Nephron (organoid): Measurements from ENCODE around the gene INTS7.
A peak's percentile ranks its signal among the peaks of the same experiment; 100 is the strongest.
"Not testable (repeated sequence)": the region's sequence is repeated elsewhere in the genome, so short reads cannot be mapped to it uniquely, and the experiment has no call there.

Source experiments
- H3K27ac Mint-ChIP-seq, 3 experiments: 2 replicates each; pipeline ENCODE4 v1.8.0; 2020; ENCODE audit warnings: mixed read lengths in 3 of 3, mild to moderate bottlenecking in 2 of 3, moderate library complexity in 1 of 3
- H3K27me3 Mint-ChIP-seq: 2 replicates; pipeline ENCODE4 v1.8.0; 2021; ENCODE audit warnings: low read depth, mild to moderate bottlenecking, moderate library complexity, mixed read lengths
- H3K36me3 Mint-ChIP-seq: 2 replicates; pipeline ENCODE4 v1.8.0; 2020; ENCODE audit warnings: low read depth, mixed read lengths
- H3K4me1 Mint-ChIP-seq: 2 replicates; pipeline ENCODE4 v1.8.0; 2020; ENCODE audit warnings: mixed read lengths
- H3K4me3 Mint-ChIP-seq, 3 experiments: 2 replicates each; pipeline ENCODE4 v1.8.0; 2020; ENCODE audit warnings: mild to moderate bottlenecking in 3 of 3, mixed read lengths in 3 of 3, moderate library complexity in 2 of 3
- H3K9me3 Mint-ChIP-seq: 2 replicates; pipeline ENCODE4 v1.8.0; 2020; ENCODE audit warnings: mixed read lengths
- CTCF ChIP-seq, 3 experiments: fragments of 200-600 bp; sonication (generic); IDR thresholded peaks; one replicate each; pipeline ENCODE4 v1.5.0; 2021; ENCODE audit warnings: antibody characterized with exemption in 3 of 3; ENCODE audit not compliant: unreplicated experiment in 3 of 3

Gene INTS7

GRCh38 chr1:211947396-211948295, 87.7 kb downstream of the INTS7 start:
- Mint-ChIP-seq H3K4me1 (peaks cover 4% of the 10 kb centered on the region), H3K9me3 (no peaks in the 10 kb centered on the region), H3K4me3 (no peak overlapping the region), H3K27ac (no peak overlapping the region), H3K27me3 (no peaks in the 10 kb centered on the region), H3K36me3 (peaks cover 28% of the 10 kb centered on the region)
- no peak for TF ChIP-seq CTCF (IDR thresholded peaks at IDR 0.05; ENCODE audit: unreplicated experiment in 3 of 3)

GRCh38 chr1:211944733-211945500, 90.4 kb downstream of the INTS7 start:
- Mint-ChIP-seq H3K36me3 (peaks cover 43% of the 10 kb centered on the region), H3K4me1 (peaks cover 4% of the 10 kb centered on the region), H3K27me3 (no peaks in the 10 kb centered on the region), H3K27ac (no peak overlapping the region), H3K4me3 (no peak overlapping the region), H3K9me3 (no peaks in the 10 kb centered on the region)
- TF ChIP-seq CTCF (IDR thresholded peaks at IDR 0.05; ENCODE audit: unreplicated experiment in 3 of 3): peak; percentile 24 to 48 (median 42)

- no peak for TF ChIP-seq CTCF (IDR thresholded peaks at IDR 0.05; ENCODE audit: unreplicated experiment in 3 of 3)
- H3K9me3 Mint-ChIP-seq: no peaks in the 10 kb centered on the region
- peaks cover 43% of the 10 kb centered on the region for H3K36me3 Mint-ChIP-seq
- H3K4me3 Mint-ChIP-seq: no peak overlapping the region
- no peak overlapping the region for H3K27ac Mint-ChIP-seq
- no peaks in the 10 kb centered on the region for H3K4me1 Mint-ChIP-seq
- H3K27me3 Mint-ChIP-seq: no peaks in the 10 kb centered on the region
These were observed 92.8 kb downstream of the INTS7 start for GRCh38 chr1:211942583-211942982.

- Mint-ChIP-seq H3K27me3 (no peaks in the 10 kb centered on the region), H3K4me1 (peaks cover 6% of the 10 kb centered on the region), H3K4me3 (no peak overlapping the region), H3K36me3 (peaks cover 38% of the 10 kb centered on the region), H3K9me3 (no peaks in the 10 kb centered on the region), H3K27ac (no peak overlapping the region)
- TF ChIP-seq CTCF (IDR thresholded peaks at IDR 0.05; ENCODE audit: unreplicated experiment in 3 of 3): no peak
These were observed 95.4 kb downstream of the INTS7 start for GRCh38 chr1:211939876-211940468.

GRCh38 chr1:211938561-211938997, 96.8 kb downstream of the INTS7 start:
- H3K4me3 Mint-ChIP-seq: no peak overlapping the region
- H3K4me1 Mint-ChIP-seq: peaks cover 6% of the 10 kb centered on the region
- H3K9me3 Mint-ChIP-seq: no peaks in the 10 kb centered on the region
- no peaks in the 10 kb centered on the region for H3K27me3 Mint-ChIP-seq
- H3K27ac Mint-ChIP-seq: no peak overlapping the region
- H3K36me3 Mint-ChIP-seq: peaks cover 27% of the 10 kb centered on the region
- TF ChIP-seq CTCF (IDR thresholded peaks at IDR 0.05; ENCODE audit: unreplicated experiment in 3 of 3): no peak

- not testable (repeated sequence) for H3K4me3 Mint-ChIP-seq, H3K27ac Mint-ChIP-seq, H3K27me3 Mint-ChIP-seq, H3K9me3 Mint-ChIP-seq
- H3K4me1 Mint-ChIP-seq: peaks cover 14% of the 10 kb centered on the region
- peaks cover 18% of the 10 kb centered on the region for H3K36me3 Mint-ChIP-seq
These were observed 97.9 kb downstream of the INTS7 start for GRCh38 chr1:211937422-211937821.
